Liver (tissue), 9 donors: ENCODE results near the gene TYRP1. TPM values are rescaled to one million over a fixed set of nuclear protein-coding genes. Genes with fewer than 3 reads are reported as not detected.
A peak's percentile ranks its signal among the peaks of the same experiment; 100 is the strongest.

ENCODE experiments used
- DNase-seq: peaks from one replicate; pipeline ENCODE4 v3.0.0-alpha.2; 2017; ENCODE audit warnings: low spot score
- H3K27ac ChIP-seq, 2 donors: one replicate each; pipeline ENCODE4 v1.7.0; 2013; ENCODE audit warnings: inconsistent platforms in 2 of 2, low read length in 2 of 2, control low read depth in 1 of 2, low read depth in 1 of 2, mild to moderate bottlenecking in 1 of 2
- H3K27me3 ChIP-seq, 4 donors: one replicate each; pipeline versions ENCODE4 v1.6.1 to v1.7.0; 2013; ENCODE audit warnings: low read length in 3 of 4, inconsistent platforms in 1 of 4, mild to moderate bottlenecking in 1 of 4, moderate library complexity in 1 of 4; ENCODE audit not compliant: control insufficient read depth in 4 of 4, insufficient read depth in 4 of 4
- H3K36me3 ChIP-seq, 4 donors: one replicate each; pipeline versions ENCODE4 v1.6.1 to v1.7.0; 2013; ENCODE audit warnings: low read length in 3 of 4, mild to moderate bottlenecking in 3 of 4, low read depth in 1 of 4, moderate library complexity in 1 of 4; ENCODE audit not compliant: control insufficient read depth in 4 of 4, insufficient read depth in 3 of 4
- H3K4me1 ChIP-seq, 4 donors: one replicate each; pipeline versions ENCODE4 v1.6.1 to v1.7.0; 2013; ENCODE audit warnings: low read length in 3 of 4, mild to moderate bottlenecking in 3 of 4, moderate library complexity in 1 of 4; ENCODE audit not compliant: control insufficient read depth in 4 of 4, insufficient read depth in 4 of 4
- H3K4me3 ChIP-seq, 3 donors: one replicate each; pipeline versions ENCODE4 v1.6.1 to v1.7.0; 2013; ENCODE audit warnings: low read length in 3 of 3, control low read depth in 1 of 3, low read depth in 1 of 3, mild to moderate bottlenecking in 1 of 3
- H3K9ac ChIP-seq, 2 donors: one replicate each; pipeline ENCODE4 v1.7.0; 2013; ENCODE audit warnings: low read length in 2 of 2, mild to moderate bottlenecking in 2 of 2, moderate library complexity in 2 of 2, control low read depth in 1 of 2, low read depth in 1 of 2
- H3K9me3 ChIP-seq, 4 donors: one replicate each; pipeline versions ENCODE4 v1.6.1 to v1.7.0; 2013; ENCODE audit warnings: low read length in 3 of 4; ENCODE audit not compliant: control insufficient read depth in 4 of 4
- ATF3 ChIP-seq: IDR thresholded peaks from 2 replicates; pipeline ENCODE4 v1.6.1; 2016; ENCODE audit warnings: antibody characterized with exemption
- CTCF ChIP-seq: fragments of 150-350 bp; IDR thresholded peaks from 2 replicates; pipeline ENCODE4 v1.5.1; 2017; ENCODE audit warnings: improper control_type of control experiment, low read depth, low read length; ENCODE audit not compliant: missing input control
- FOXA1 ChIP-seq: IDR thresholded peaks from 2 replicates; pipeline ENCODE4 v1.6.1; 2016; ENCODE audit warnings: antibody characterized with exemption
- GABPA ChIP-seq, 2 donors: IDR thresholded peaks in 1 of 2; conservative IDR thresholded peaks in 1 of 2; 2 replicates each; pipeline ENCODE4 v1.6.1; 2016; ENCODE audit warnings: antibody characterized with exemption in 2 of 2, mild to moderate bottlenecking in 1 of 2, moderate library complexity in 1 of 2
- HNF4A ChIP-seq, 2 donors: conservative IDR thresholded peaks; 2 replicates each; pipeline ENCODE4 v1.6.1; 2016; ENCODE audit warnings: antibody characterized with exemption in 2 of 2, mild to moderate bottlenecking in 2 of 2
- JUND ChIP-seq, 2 donors: IDR thresholded peaks; 2 replicates each; pipeline ENCODE4 v1.6.1; 2016; ENCODE audit warnings: antibody characterized with exemption in 2 of 2
- MAX ChIP-seq: IDR thresholded peaks from 2 replicates; pipeline ENCODE4 v1.6.1; 2016; ENCODE audit warnings: antibody characterized with exemption
- RAD21 ChIP-seq, 2 donors: IDR thresholded peaks; 2 replicates each; pipeline ENCODE4 v1.6.1; 2016; ENCODE audit warnings: antibody characterized with exemption in 2 of 2, mild to moderate bottlenecking in 2 of 2
- RXRA ChIP-seq, 2 donors: IDR thresholded peaks; 2 replicates each; pipeline ENCODE4 v1.6.1; 2017 to 2018; ENCODE audit warnings: antibody characterized with exemption in 2 of 2, mild to moderate bottlenecking in 1 of 2
- SP1 ChIP-seq: IDR thresholded peaks from 2 replicates; pipeline ENCODE4 v1.6.1; 2018; ENCODE audit warnings: antibody characterized with exemption, mild to moderate bottlenecking
- YY1 ChIP-seq: IDR thresholded peaks from 2 replicates; pipeline ENCODE4 v1.6.1; 2016; ENCODE audit warnings: antibody characterized with exemption, mild to moderate bottlenecking
- ZBTB33 ChIP-seq: IDR thresholded peaks from 2 replicates; pipeline ENCODE4 v1.6.1; 2016; ENCODE audit warnings: antibody characterized with exemption
- WGBS: extraction: QIAGEN DNeasy Blood & Tissue Kit; methylation state at CpG from one replicate; pipeline ENCODE4 v1.1.7; 2013; 5-methylcytosine and 5-hydroxymethylcytosine counted together
- polyA plus RNA-seq, 2 donors: library from polyadenylated mRNA; stranded (reverse) in 1 of 2; unstranded in 1 of 2; fragments of 200-250 nt in 1 of 2; fragments of >200 nt in 1 of 2; fragmentation: Nextera tagmentation in 1 of 2; extraction: Ambion mirVana in 1 of 2; gene quantifications; one replicate each; pipeline versions ENCODE4 v1.2.1 to v1.2.3, GENCODE V29; 2013 to 2015
- total RNA-seq, 2 donors: library from RNA; depleted of rRNA; stranded (reverse); fragments of >200 nt; gene quantifications; one replicate each; pipeline ENCODE4 v1.2.3, GENCODE V29; 2014
- donor health status: healthy.
- donor health status: healthy.
- donor health status: healthy.
- donor health status: healthy.
- donor health status: healthy.

Gene TYRP1
- total and polyA plus RNA-seq, 4 donors, result 0.17 TPM; not detected in 3

- no peak for TF ChIP-seq ZBTB33
- TF ChIP-seq FOXA1, result no peak
- no peak for TF ChIP-seq MAX
- no peak for TF ChIP-seq RAD21 (IDR thresholded peaks at IDR 0.05)
- TF ChIP-seq YY1, result no peak
- TF ChIP-seq GABPA (IDR thresholded peaks at IDR 0.05 in 1 of 2, conservative IDR thresholded peaks at IDR 0.05 in 1 of 2), result no peak
- no peak for TF ChIP-seq SP1
These were observed 28.9 kb downstream of the TYRP1 start (continued) for GRCh38 chr9:12722131-12722530.

- Histone ChIP-seq H3K4me3 (no peak overlapping the region), H3K27me3 (no peaks in the 10 kb centered on the region), H3K9me3 (no peaks in the 10 kb centered on the region), H3K9ac (no peak overlapping the region), H3K4me1 (no peaks in the 10 kb centered on the region), H3K27ac (no peak overlapping the region), H3K36me3 (no peaks in the 10 kb centered on the region)
- DNase-seq, result no peak
- 29% methylated on average over 5 of the region's 5 CpGs for WGBS
- TF ChIP-seq RXRA (IDR thresholded peaks at IDR 0.05), result no peak
- peak; percentile 57 for TF ChIP-seq CTCF
- TF ChIP-seq RAD21 (IDR thresholded peaks at IDR 0.05), result peak; percentile 81 to 83
These were observed 30.3 kb downstream of the TYRP1 start for GRCh38 chr9:12723409-12724028.

- no peaks in the 10 kb centered on the region for H3K4me1 ChIP-seq
- no peak for DNase-seq
- WGBS, result 84% methylated on average over 2 of the region's 2 CpGs
- no peaks in the 10 kb centered on the region for H3K36me3 ChIP-seq
- no peak overlapping the region for H3K4me3 ChIP-seq
- no peak overlapping the region for H3K27ac ChIP-seq
- H3K27me3 ChIP-seq, result no peaks in the 10 kb centered on the region
- TF ChIP-seq HNF4A (conservative IDR thresholded peaks at IDR 0.05), result no peak
- TF ChIP-seq YY1, result no peak
- TF ChIP-seq ATF3, result no peak
- no peak for TF ChIP-seq JUND (IDR thresholded peaks at IDR 0.05)
- no peak for TF ChIP-seq RAD21 (IDR thresholded peaks at IDR 0.05)
- no peak for TF ChIP-seq ZBTB33
- no peak for TF ChIP-seq CTCF
- no peak for TF ChIP-seq FOXA1
- H3K9me3 ChIP-seq, result no peaks in the 10 kb centered on the region
- H3K9ac ChIP-seq, result no peak overlapping the region
These were observed 33.6 kb downstream of the TYRP1 start for GRCh38 chr9:12726795-12727194.
